GM23248 (cell line): ENCODE measurements around the gene RRP7A.
"Not testable (repeated sequence)": the region's sequence is repeated elsewhere in the genome, so short reads cannot be mapped to it uniquely, and the experiment has no call there.

Experiments used
- EZH2 ChIP-seq: fragments of 200-600 bp; sonication (generic); IDR thresholded peaks from 2 replicates; pipeline ENCODE4 v1.6.1; 2018; ENCODE audit warnings: antibody characterized with exemption, mild to moderate bottlenecking; ENCODE audit not compliant: insufficient read depth, poor library complexity, severe bottlenecking
- EZH2phosphoT487 ChIP-seq: fragments of 200-600 bp; sonication (generic); IDR thresholded peaks from 2 replicates; pipeline ENCODE4 v1.6.1; 2018; ENCODE audit warnings: antibody characterized with exemption, moderate library complexity, mild to moderate bottlenecking, low read depth; ENCODE audit not compliant: insufficient read depth

GRCh38 chr22:42512273-42512990, 7.2 kb downstream of the RRP7A start:
- not testable (repeated sequence) for TF ChIP-seq EZH2, EZH2phosphoT487
